H1 (cell line): ENCODE measurements around the gene CCDC88C. TPM values are rescaled to one million over a fixed set of nuclear protein-coding genes. Genes with fewer than 3 reads are reported as not detected.
A peak's percentile ranks its signal among the peaks of the same experiment; 100 is the strongest.

Source experiments
- CTCF ChIA-PET: fragments of 300-600 bp; sonication (Branson Sonifier 250); formaldehyde crosslinking; loops from one replicate; lab custom pipeline; 2021; ENCODE audit not compliant: partially characterized antibody; lab: Charles Lee
- POLR2A ChIA-PET: fragments of 300-600 bp; sonication (Branson Sonifier 250); formaldehyde crosslinking; loops from one replicate; lab custom pipeline; 2021; ENCODE audit warnings: inconsistent platforms; ENCODE audit not compliant: partially characterized antibody; lab: Charles Lee
- DNase-seq, 2 experiments: peaks; one replicate each; pipeline versions ENCODE4 v3.0.0 to v3.0.0-alpha.2; 2010 to 2022; ENCODE audit warnings: low spot score in 2 of 2, low read depth in 1 of 2, mixed read lengths in 1 of 2
- FAIRE-seq: peaks from 2 replicates; lab custom pipeline; 2011; peaks lifted over from hg19 to GRCh38; lab: Jason Lieb, UNC
- H2AFZ ChIP-seq: 2 replicates; pipeline ENCODE4 v1.8.1; 2012; ENCODE audit warnings: low read length, inconsistent platforms
- H2AK5ac ChIP-seq: 2 replicates; pipeline ENCODE4 v1.6.1; 2013; ENCODE audit warnings: low read depth, low read length
- H2BK120ac ChIP-seq: replicated peaks from 2 replicates; pipeline ENCODE3; 2013; ENCODE audit warnings: low read depth, low read length, inconsistent platforms
- H2BK12ac ChIP-seq: 2 replicates; pipeline ENCODE4 v1.6.1; 2013; ENCODE audit warnings: low read depth, low read length
- H2BK15ac ChIP-seq: 2 replicates; pipeline ENCODE4 v1.6.1; 2013; ENCODE audit warnings: low read length
- H2BK20ac ChIP-seq: 2 replicates; pipeline ENCODE4 v1.6.1; 2013; ENCODE audit warnings: low read length
- H2BK5ac ChIP-seq: 2 replicates; pipeline ENCODE4 v1.6.1; 2013; ENCODE audit warnings: low read depth, low read length
- H3K14ac ChIP-seq: 2 replicates; pipeline ENCODE4 v1.6.1; 2013; ENCODE audit warnings: inconsistent platforms; ENCODE audit not compliant: insufficient read length
- H3K18ac ChIP-seq: 2 replicates; pipeline ENCODE4 v1.6.1; 2013; ENCODE audit warnings: low read length; ENCODE audit errors: extremely low read depth
- H3K23ac ChIP-seq: 2 replicates; pipeline ENCODE4 v1.6.1; 2013; ENCODE audit warnings: inconsistent platforms; ENCODE audit not compliant: insufficient read length
- H3K23me2 ChIP-seq: 2 replicates; pipeline ENCODE4 v1.6.1; 2013; ENCODE audit warnings: low read depth, low read length
- H3K27ac ChIP-seq: 2 replicates; pipeline ENCODE4 v1.6.1; 2011; ENCODE audit warnings: low read depth, low read length, inconsistent platforms
- H3K27me3 ChIP-seq, 4 experiments: replicated peaks in 1 of 4; 1 replicate in 1 of 4; 2 replicates in 3 of 4; pipeline versions ENCODE4 v1.6.1 to v1.8.1; 2011 to 2013; ENCODE audit warnings: low read length in 3 of 4, mild to moderate bottlenecking in 3 of 4, inconsistent platforms in 2 of 4, mixed read lengths in 2 of 4, moderate library complexity in 1 of 4; ENCODE audit not compliant: control insufficient read depth in 3 of 4, insufficient read depth in 3 of 4; ENCODE audit errors: extremely low read depth in 1 of 4
- H3K36me3 ChIP-seq, 4 experiments: 2 replicates each; pipeline versions ENCODE4 v1.6.1 to v1.8.1; 2011 to 2013; ENCODE audit warnings: mild to moderate bottlenecking in 4 of 4, low read length in 3 of 4, moderate library complexity in 2 of 4, control low read depth in 1 of 4, inconsistent platforms in 1 of 4; ENCODE audit not compliant: insufficient read depth in 4 of 4, control insufficient read depth in 2 of 4
- H3K4ac ChIP-seq: replicated peaks from 2 replicates; pipeline ENCODE3; 2013; ENCODE audit warnings: low read length, low read depth, mixed read lengths, inconsistent platforms; ENCODE audit not compliant: insufficient read length
- H3K4me1 ChIP-seq, 4 experiments: replicated peaks in 1 of 4; 1 replicate in 1 of 4; 2 replicates in 3 of 4; pipeline versions ENCODE4 v1.6.1 to v1.8.1; 2011 to 2013; ENCODE audit warnings: low read length in 3 of 4, inconsistent platforms in 2 of 4, mixed read lengths in 1 of 4; ENCODE audit not compliant: insufficient read depth in 4 of 4, control insufficient read depth in 3 of 4
- H3K4me2 ChIP-seq, 2 experiments: 2 replicates each; pipeline versions ENCODE4 v1.6.1 to v1.8.1; 2011 to 2013; ENCODE audit warnings: low read depth in 2 of 2, low read length in 2 of 2, control low read depth in 1 of 2, inconsistent platforms in 1 of 2, mild to moderate bottlenecking in 1 of 2; ENCODE audit not compliant: insufficient read depth in 1 of 2
- H3K4me3 ChIP-seq, 4 experiments: fragments of 200-600, 300-600 bp in 1 of 4; sonication (generic), shearing (Covaris generic), sonication (Bioruptor Twin) in 1 of 4; 2 replicates each; pipeline versions ENCODE4 v1.5.1 to v1.8.1; 2011 to 2016; ENCODE audit warnings: low read length in 4 of 4, low read depth in 3 of 4, control low read depth in 2 of 4, inconsistent platforms in 2 of 4, mild to moderate bottlenecking in 2 of 4, mixed read lengths in 1 of 4, moderate library complexity in 1 of 4; ENCODE audit not compliant: insufficient read depth in 2 of 4; ENCODE audit errors: extremely low read depth in 1 of 4
- H3K56ac ChIP-seq: replicated peaks from 2 replicates; pipeline ENCODE3; 2013; ENCODE audit warnings: low read depth, mild to moderate bottlenecking, mixed read lengths, low read length, inconsistent platforms; ENCODE audit not compliant: insufficient read length
- H3K79me1 ChIP-seq: 2 replicates; pipeline ENCODE4 v1.6.1; 2013; ENCODE audit warnings: low read depth, low read length, control low read depth
- H3K79me2 ChIP-seq, 2 experiments: 2 replicates each; pipeline versions ENCODE4 v1.6.1 to v1.8.1; 2012 to 2013; ENCODE audit warnings: low read length in 2 of 2, mild to moderate bottlenecking in 2 of 2, inconsistent platforms in 1 of 2; ENCODE audit not compliant: insufficient read depth in 2 of 2, control insufficient read depth in 1 of 2
- H3K9ac ChIP-seq, 4 experiments: replicated peaks in 1 of 4; 1 replicate in 1 of 4; 2 replicates in 3 of 4; pipeline versions ENCODE4 v1.6.1 to v1.8.1; 2011 to 2013; ENCODE audit warnings: low read depth in 3 of 4, low read length in 3 of 4, control low read depth in 2 of 4, mild to moderate bottlenecking in 2 of 4, moderate library complexity in 2 of 4, inconsistent platforms in 1 of 4; ENCODE audit errors: extremely low read depth in 1 of 4
- H3K9me3 ChIP-seq, 2 experiments: 2 replicates each; pipeline versions ENCODE4 v1.6.1 to v1.8.1; 2012 to 2013; ENCODE audit warnings: mild to moderate bottlenecking in 2 of 2, moderate library complexity in 2 of 2, control low read depth in 1 of 2, inconsistent platforms in 1 of 2, low read depth in 1 of 2, low read length in 1 of 2, mixed read lengths in 1 of 2; ENCODE audit not compliant: insufficient read depth in 2 of 2
- H4K20me1 ChIP-seq, 2 experiments: replicated peaks in 1 of 2; 2 replicates each; pipeline versions ENCODE3 to v1.8.1; 2011 to 2013; ENCODE audit warnings: inconsistent platforms in 2 of 2, low read length in 2 of 2, mild to moderate bottlenecking in 1 of 2; ENCODE audit not compliant: insufficient read depth in 2 of 2, control insufficient read depth in 1 of 2
- H4K5ac ChIP-seq: 2 replicates; pipeline ENCODE4 v1.6.1; 2013; ENCODE audit warnings: low read length, low read depth, mixed read lengths, inconsistent platforms; ENCODE audit not compliant: insufficient read length
- H4K8ac ChIP-seq: 2 replicates; pipeline ENCODE4 v1.8.0; 2013; ENCODE audit warnings: mild to moderate bottlenecking, moderate library complexity, low read length, inconsistent platforms; ENCODE audit not compliant: insufficient read depth; ENCODE audit errors: extremely low read depth
- H4K91ac ChIP-seq: replicated peaks from 2 replicates; pipeline ENCODE3; 2013; ENCODE audit warnings: low read length, mixed read lengths, inconsistent platforms; ENCODE audit not compliant: insufficient read length
- ASH2L ChIP-seq: fragments of 200-600, 300-600 bp; sonication (generic); IDR thresholded peaks from one replicate; pipeline ENCODE4 v1.7.1; 2017; ENCODE audit warnings: low read length
- BCL11A ChIP-seq, 2 experiments: IDR thresholded peaks; one replicate each; pipeline ENCODE4 v1.6.1; 2011; ENCODE audit warnings: low read depth in 2 of 2, low read length in 2 of 2, mild to moderate bottlenecking in 2 of 2
- CTCF ChIP-seq, 3 experiments: IDR thresholded peaks; 1 replicate in 2 of 3; 2 replicates in 1 of 3; pipeline versions ENCODE4 v1.5.1 to v1.6.1; 2011; ENCODE audit warnings: low read length in 3 of 3, mild to moderate bottlenecking in 3 of 3, inconsistent platforms in 2 of 3, low read depth in 1 of 3, moderate library complexity in 1 of 3; ENCODE audit not compliant: insufficient read depth in 1 of 3; ENCODE audit errors: control extremely low read depth in 1 of 3
- EZH2 ChIP-seq: fragments of 200-600 bp; sonication (generic); IDR thresholded peaks from 2 replicates; pipeline ENCODE4 v1.7.1; 2012; ENCODE audit warnings: low read depth, mild to moderate bottlenecking, moderate library complexity, low read length, inconsistent platforms; ENCODE audit not compliant: severe bottlenecking
- GTF2F1 ChIP-seq: IDR thresholded peaks from 2 replicates; pipeline ENCODE4 v1.6.1; 2012; ENCODE audit warnings: low read depth, low read length, improper control_type of control experiment, borderline replicate concordance
- HDAC6 ChIP-seq: IDR thresholded peaks from one replicate; pipeline ENCODE4 v1.7.1; 2012; ENCODE audit warnings: low read depth, mild to moderate bottlenecking, inconsistent platforms, low read length, moderate library complexity
- POLR2AphosphoS5 ChIP-seq: IDR thresholded peaks from 2 replicates; pipeline ENCODE4 v1.6.1; 2011; ENCODE audit warnings: low read depth, low read length
- RBBP5 ChIP-seq: IDR thresholded peaks from 2 replicates; pipeline ENCODE4 v1.7.1; 2012; ENCODE audit warnings: low read depth, mild to moderate bottlenecking, inconsistent platforms, low read length, moderate library complexity, borderline replicate concordance
- RFX5 ChIP-seq: IDR thresholded peaks from 2 replicates; pipeline ENCODE4 v1.6.1; 2011; ENCODE audit warnings: low read depth, low read length, improper control_type of control experiment, borderline replicate concordance
- SP4 ChIP-seq: IDR thresholded peaks from 2 replicates; pipeline ENCODE4 v1.6.1; 2012; ENCODE audit warnings: low read length, inconsistent platforms
- SRF ChIP-seq: IDR thresholded peaks from 2 replicates; pipeline ENCODE4 v1.6.1; 2011; ENCODE audit warnings: mild to moderate bottlenecking, low read depth, low read length, moderate library complexity
- WGBS, 2 experiments: shearing (Covaris generic) in 1 of 2; methylation state at CpG; one replicate each; pipeline versions ENCODE4 v1.1.6 to v1.1.7; 2013 to 2015; ENCODE audit warnings: low lambda C conversion rate in 2 of 2, mixed read lengths in 2 of 2, inconsistent platforms in 1 of 2, low coverage in 1 of 2, missing lambda C conversion rate in 1 of 2; ENCODE audit not compliant: insufficient replicate concordance in 2 of 2, insufficient coverage in 1 of 2, insufficient read length in 1 of 2; ENCODE audit errors: extremely low coverage in 1 of 2, missing lambda C conversion rate in 1 of 2; 5-methylcytosine and 5-hydroxymethylcytosine counted together
- polyA plus RNA-seq, 7 experiments: library from polyadenylated mRNA; depleted of rRNA in 3 of 7; stranded (reverse) in 5 of 7; unstranded in 2 of 7; fragments of >200 nt in 5 of 7; fragments of 200-250 nt in 2 of 7; gene quantifications; 1 replicate in 5 of 7; 2 replicates in 1 of 7; 4 replicates in 1 of 7; pipeline versions ENCODE4 v1.2.1 to v1.2.3, GENCODE V29; 2011 to 2013; ENCODE audit warnings: missing spikeins in 2 of 7, mixed read lengths in 2 of 7
- total RNA-seq: library from RNA; stranded (reverse); fragmentation: NEBNext Ultra II Directional; extraction: Animal tissue kit (Norgen Biotek cat#: 25700); gene quantifications from 2 replicates; pipeline ENCODE4 v1.2.1, GENCODE V29; 2021

Gene CCDC88C
- total and polyA plus RNA-seq, 2 of the 8 experiments (the other 6 are each of a cell fraction or from before 2014, with no cell fraction given), result 10.3 to 57.7 TPM

GRCh38 chr14:91307046-91307445 lies 110.6 kb downstream of the CCDC88C start:
- Histone ChIP-seq H3K27ac (no peak overlapping the region), H3K79me1 (no peaks in the 10 kb centered on the region), H2BK15ac (no peak overlapping the region), H3K9ac (no peak overlapping the region), H2AK5ac (no peak overlapping the region), H4K91ac (no peak overlapping the region), H2BK20ac (no peak overlapping the region), H3K14ac (no peak overlapping the region), H3K56ac (no peak overlapping the region), H2BK12ac (no peak overlapping the region), H3K79me2 (no peaks in the 10 kb centered on the region), H3K27me3 (no peaks in the 10 kb centered on the region), H3K23ac (no peak overlapping the region), H2BK5ac (0 out of 2 replicates have a peak overlapping the region, but pooled peaks have one; percentile 52), H3K9me3 (no peaks in the 10 kb centered on the region), H4K5ac (no peak overlapping the region), H2AFZ (no peak overlapping the region), H3K23me2 (peaks cover 2% of the 10 kb centered on the region), H3K18ac (no peak overlapping the region), H4K20me1 (peaks cover 0 to 6% of the 10 kb centered on the region in 2 experiments), H3K4me3 (no peak overlapping the region), H3K4me2 (peak overlapping the region in 1 of 2 experiments; percentile 52; a peak in 1 of 4 replicates), H3K4ac (no peak overlapping the region), H4K8ac (no peak overlapping the region), H2BK120ac (no peak overlapping the region), H3K36me3 (peaks cover 10 to 42% (median 25%) of the 10 kb centered on the region in 4 experiments), H3K4me1 (peaks cover 7 to 31% (median 23%) of the 10 kb centered on the region in 4 experiments; a peak in 6 of 7 replicates)
- ChIA-PET CTCF (interaction anchor here (1.2 to 2.0 kb wide), 3 partner anchors 17 to 48 kb away, joined by 3 to 9 read pairs (median 6); no protein-coding TSS in a partner anchor), POLR2A (no interaction called here)
- TF ChIP-seq RFX5, result no peak
- no peak for TF ChIP-seq SP4
- TF ChIP-seq HDAC6, result no peak
- no peak for TF ChIP-seq RBBP5
- no peak for TF ChIP-seq SRF
- TF ChIP-seq CTCF (IDR thresholded peaks at IDR 0.05; ENCODE audit: control extremely low read depth in 1 of 3, insufficient read depth in 1 of 3, low read depth in 1 of 3, low read length in 3 of 3), result no peak
- no peak for TF ChIP-seq EZH2
- no peak for TF ChIP-seq BCL11A (IDR thresholded peaks at IDR 0.05; ENCODE audit: low read depth in 2 of 2, low read length in 2 of 2)
- no peak for TF ChIP-seq ASH2L
- no peak for TF ChIP-seq POLR2AphosphoS5
- TF ChIP-seq GTF2F1, result no peak
- FAIRE-seq (no peak), DNase-seq (no peak)
- 87% methylated on average over 11 of the region's 12 CpGs; no CpG with 5 or more reads in 1 of the 2 experiments for WGBS, 2 experiments
